ENCODE measurements around the gene SRMS.

The SRMS gene, protein sequence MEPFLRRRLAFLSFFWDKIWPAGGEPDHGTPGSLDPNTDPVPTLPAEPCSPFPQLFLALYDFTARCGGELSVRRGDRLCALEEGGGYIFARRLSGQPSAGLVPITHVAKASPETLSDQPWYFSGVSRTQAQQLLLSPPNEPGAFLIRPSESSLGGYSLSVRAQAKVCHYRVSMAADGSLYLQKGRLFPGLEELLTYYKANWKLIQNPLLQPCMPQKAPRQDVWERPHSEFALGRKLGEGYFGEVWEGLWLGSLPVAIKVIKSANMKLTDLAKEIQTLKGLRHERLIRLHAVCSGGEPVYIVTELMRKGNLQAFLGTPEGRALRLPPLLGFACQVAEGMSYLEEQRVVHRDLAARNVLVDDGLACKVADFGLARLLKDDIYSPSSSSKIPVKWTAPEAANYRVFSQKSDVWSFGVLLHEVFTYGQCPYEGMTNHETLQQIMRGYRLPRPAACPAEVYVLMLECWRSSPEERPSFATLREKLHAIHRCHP
- 0 to 2.1 (median 0) reads per million in 17 experiments for total RNA-seq

DNA sequence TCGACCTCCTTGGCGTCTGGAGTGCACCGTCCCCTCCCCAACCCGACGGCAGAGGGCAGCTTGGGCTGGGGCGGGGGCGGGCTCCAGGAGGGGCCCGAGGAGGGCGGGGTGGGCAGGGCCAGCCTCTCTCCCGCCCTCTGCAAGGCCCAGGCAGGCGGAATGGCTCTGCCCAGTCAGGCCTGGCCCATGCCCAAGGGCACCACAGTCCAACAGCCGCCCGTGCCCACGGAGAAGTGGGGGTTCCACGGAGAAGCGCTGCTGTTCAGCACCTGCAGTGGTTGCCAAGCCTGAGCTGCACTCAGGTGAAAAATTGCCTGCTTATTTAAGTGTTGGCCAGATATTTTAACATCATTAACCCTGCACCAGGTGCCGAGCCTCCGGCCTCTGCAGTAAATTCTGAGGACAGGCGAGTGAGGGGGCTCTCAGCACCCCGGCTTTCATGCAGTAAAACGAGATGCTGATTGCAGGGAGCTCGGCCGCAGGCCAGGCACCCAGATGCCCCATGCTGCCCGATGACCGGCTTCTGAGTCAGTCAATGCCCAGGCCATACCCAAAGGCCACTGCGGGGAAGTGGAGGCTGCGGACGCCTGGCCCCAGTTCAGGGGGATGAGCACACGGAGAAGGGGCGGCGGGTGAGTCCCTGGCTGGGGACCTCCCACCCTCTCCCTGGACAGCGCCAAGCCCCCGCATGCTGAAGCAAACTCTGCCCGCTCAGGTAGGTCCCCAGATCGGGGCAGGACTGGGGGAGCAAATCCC, at the start of gene SRMS:
SRMS (minus strand) TSS at position 25 of the 756 bp plus-strand sequence. CDS start 286 bp downstream, outside the sequence.
- DNase-seq = no peak

- DNase-seq = no peak
Measured at GRCh38 chr20:63596423-63596822, 48.9 kb upstream of the SRMS start.

GRCh38 chr20:63595416-63596127, 48.0 kb upstream of the SRMS start:
- no peak for DNase-seq

DNA sequence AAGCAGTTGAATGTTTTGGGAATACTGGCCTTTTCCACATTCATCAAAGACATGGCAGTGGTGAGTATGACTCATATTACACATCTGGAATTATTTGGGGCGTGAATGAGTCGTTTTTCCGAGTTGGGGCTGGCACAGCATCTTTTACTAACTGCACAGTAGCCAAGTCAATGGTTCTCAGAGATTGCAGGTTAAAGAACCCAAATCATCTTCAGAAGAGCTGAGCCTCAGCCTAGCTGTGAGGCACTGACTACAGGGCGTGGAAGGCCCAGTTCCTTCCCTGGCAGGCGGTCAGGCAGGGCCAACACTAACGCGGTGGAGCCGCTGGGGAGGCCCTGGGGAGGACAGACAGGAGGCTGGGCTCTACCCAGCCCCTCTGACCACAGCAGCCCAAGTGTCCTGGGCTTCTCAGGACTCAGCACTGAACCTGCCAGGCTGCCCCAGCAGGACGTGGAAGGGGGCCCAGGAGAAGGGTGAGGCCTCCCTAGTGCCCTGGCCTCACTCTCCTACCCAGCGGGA, 46.6 kb upstream of the SRMS start:
- DNase-seq = no peak

DNA sequence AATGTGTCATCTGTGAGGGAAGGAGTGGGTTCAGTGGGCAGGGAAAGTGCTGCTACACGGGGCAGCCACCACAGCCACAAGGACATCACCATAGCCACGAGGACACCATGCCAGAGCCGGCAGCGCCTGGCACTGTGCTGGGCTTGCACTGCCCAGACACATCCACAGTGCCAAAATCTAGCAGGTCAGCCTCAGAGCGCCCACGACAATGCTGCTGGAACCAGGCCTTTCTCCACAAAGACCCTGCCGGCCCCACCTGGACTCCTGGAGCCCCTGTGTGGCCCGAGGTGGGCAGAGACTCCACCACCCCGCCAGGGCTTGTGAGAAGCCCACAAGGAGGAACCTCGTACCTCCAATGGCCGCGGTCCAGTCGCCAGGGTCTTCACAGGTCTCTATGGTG, 45.1 kb upstream of the SRMS start:
- no peak for DNase-seq

- DNase-seq = no peak
Measured at GRCh38 chr20:63591786-63592355, 44.3 kb upstream of the SRMS start.

DNA sequence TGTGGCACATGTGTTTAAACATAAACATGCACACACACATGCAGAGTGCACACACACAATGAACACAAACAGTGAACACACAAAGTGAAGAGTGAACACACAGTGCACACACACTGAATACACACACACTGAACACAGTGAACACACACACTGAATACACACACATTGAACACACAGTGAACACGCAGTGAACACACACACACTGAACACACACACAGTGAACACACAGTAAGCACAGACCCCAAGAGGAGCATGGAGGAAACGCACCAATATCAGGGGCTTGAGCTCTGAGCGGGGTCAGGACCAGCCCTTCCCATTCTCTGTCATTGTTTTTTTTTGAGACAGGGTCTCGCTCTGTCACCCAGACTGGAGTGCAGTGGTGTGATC, 43.6 kb upstream of the SRMS start:
- DNase-seq = no peak

- no peak for DNase-seq
Measured at GRCh38 chr20:63590218-63591146, 42.9 kb upstream of the SRMS start.

DNA sequence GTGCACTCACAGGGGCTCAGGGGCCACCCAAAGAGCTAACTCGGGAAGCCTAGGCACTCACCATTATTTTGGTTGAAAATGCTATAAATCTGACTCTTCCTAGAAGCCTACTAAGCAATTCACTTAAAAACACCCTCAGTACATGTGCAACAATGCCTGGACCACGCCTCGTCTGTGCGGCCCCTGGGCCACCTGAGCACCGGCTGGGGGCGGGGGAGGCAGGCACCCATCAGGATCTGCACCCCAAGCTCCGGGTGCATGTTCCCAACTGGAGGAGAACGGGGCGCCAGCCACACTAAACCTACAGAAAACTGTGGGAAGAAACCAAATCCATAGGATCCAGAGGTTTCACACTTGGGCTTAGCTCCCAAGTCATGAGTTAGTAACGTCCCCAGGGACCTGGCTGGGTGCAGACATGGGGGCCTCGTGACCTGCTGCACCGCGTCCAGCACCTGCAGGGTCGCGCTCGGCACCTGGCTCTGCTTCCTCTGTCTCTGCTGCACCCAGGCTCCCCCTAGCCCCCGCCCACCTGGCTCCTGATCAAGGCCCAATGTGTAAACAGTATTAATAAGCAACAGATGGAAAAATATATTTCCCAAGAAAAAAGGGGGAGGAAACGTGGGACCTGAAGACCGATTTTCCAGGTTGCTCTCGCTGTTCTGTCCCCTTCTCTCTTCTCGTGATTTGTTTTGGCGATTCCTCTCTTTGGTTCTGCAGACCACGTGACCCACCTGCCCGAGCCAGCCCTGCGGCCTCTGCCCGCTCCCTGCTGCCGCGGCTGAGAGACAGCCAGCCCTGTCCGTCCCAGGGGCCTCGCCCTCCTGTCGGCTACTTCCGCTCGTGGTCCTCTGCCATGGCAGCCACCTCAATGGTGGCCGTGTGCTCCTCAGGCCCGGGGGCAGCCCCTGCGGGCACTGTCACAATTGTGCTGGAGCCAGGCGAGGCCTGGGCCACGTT, 42.0 kb upstream of the SRMS start:
- DNase-seq = no peak

GRCh38 chr20:63588641-63589041, 41.1 kb upstream of the SRMS start:
- DNase-seq = no peak

- peak; percentile 76 to 92 (median 84) for DNase-seq
Measured at GRCh38 chr20:63587776-63588591, 40.4 kb upstream of the SRMS start.

GRCh38 chr20:63587256-63587655, 39.7 kb upstream of the SRMS start:
- DNase-seq = no peak

DNA sequence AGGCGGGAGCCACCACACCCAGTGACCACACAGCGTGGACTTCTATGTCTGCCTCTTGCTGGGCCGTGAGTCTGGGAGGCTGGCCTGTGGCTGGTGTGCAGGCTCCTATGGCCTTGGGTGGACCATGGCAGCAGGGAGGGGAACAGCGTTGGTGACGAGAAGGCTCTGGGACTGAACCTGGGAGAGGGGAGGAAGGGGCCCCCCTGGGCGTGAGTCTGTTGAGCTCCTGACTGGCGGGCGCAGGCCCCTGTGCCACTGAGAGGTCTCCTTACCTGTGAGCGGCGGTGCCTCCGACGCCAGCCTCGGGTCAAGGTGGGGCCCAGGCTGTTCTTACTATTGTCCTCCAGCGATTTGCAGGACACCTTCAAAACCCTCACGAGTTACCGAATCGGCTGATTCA, 39.2 kb upstream of the SRMS start:
- no peak for DNase-seq

- no peak for DNase-seq
Measured at GRCh38 chr20:63585616-63586565, 38.3 kb upstream of the SRMS start.

DNA sequence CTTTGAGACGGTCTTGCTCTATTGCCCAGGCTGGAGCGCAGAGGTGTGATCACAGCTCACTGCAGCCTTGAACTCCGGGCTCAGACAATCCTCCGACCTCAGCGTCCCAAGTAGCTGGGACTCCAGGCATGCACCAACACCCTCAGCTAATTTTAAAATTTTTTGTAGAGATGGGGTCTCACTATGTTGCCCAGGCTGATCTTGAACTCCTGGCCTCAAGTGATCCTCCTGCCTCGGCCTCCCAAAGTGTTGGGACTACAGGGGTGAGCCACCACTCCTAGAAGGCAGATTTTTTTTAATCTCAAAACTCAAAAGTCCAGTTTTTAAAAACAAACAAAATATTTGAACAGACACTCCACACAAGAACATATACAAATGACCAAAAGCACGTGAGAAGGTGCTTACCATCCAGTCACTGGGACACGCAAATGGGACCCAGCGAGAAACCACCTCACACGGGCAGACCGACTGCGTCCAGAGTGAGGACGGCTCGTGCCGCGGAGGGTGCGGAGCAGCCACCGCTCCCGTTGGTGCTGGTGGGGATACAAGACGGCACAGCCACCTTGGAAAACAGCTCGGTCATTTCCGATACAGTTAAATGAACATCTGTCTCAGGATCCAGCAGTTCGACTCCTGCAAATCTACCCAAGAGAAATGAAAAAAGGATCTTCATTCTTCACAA, 35.0 kb upstream of the SRMS start:
- no peak for DNase-seq

DNA sequence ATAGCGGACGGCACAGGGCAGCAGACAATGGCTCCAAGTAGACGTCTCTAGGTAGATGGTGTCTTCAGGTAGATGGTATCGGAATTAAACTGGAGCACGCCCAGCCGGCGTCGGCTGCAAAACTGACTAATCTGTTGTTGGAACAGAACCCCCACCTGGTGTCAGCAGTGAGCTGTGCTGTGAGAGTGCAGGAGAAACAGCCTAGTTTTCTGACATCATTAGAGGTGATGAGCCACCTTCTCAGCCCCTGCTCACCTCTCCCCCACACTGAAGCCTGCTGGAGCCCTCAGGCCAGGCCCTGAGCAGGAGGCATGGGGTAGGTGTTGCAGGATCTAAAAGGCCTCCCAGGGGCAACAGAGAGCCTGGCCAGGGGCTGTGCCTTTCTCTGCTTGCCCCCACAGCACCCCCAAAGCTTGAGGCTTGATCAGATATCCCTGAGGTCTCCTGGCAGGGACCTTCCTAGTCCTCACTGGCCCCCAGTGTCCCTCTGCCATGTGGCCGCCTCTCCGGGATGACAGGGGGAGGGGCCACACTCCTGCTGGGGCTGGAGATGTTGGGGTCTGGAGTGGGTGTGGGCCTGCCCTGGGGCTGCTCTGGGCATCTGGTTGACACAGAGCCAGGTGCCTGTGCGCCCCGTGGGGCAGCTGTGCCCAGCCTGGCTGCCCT, 33.4 kb upstream of the SRMS start:
- peak; percentile 38 to 72 (median 60) for DNase-seq

All from suppressor macrophage (primary cell).